Smooth muscle cell (in vitro differentiated cells): ENCODE results near the gene SEMA3B. TPM values are rescaled to one million over a fixed set of nuclear protein-coding genes. Genes with fewer than 3 reads are reported as not detected.

Experiments used
- DNase-seq: peaks from one replicate; lab custom pipeline; 2025; ENCODE audit not compliant: unreplicated experiment; lab: John Stamatoyannopoulos, UW
- H2AFZ ChIP-seq: fragments of 200-600 bp; sonication (generic); 2 replicates; pipeline ENCODE4 v1.6.0; 2016; ENCODE audit warnings: antibody characterized with exemption, low read depth, mild to moderate bottlenecking
- H3F3A ChIP-seq: fragments of 200-600 bp; sonication (generic); 2 replicates; pipeline ENCODE4 v1.6.0; 2017; ENCODE audit warnings: antibody characterized with exemption, low read depth
- H3K27ac ChIP-seq: fragments of 200-600 bp; sonication (generic); 2 replicates; pipeline ENCODE4 v1.5.1; 2016; ENCODE audit warnings: low read depth, mild to moderate bottlenecking
- H3K27me3 ChIP-seq: fragments of 200-600 bp; sonication (generic); 2 replicates; pipeline ENCODE4 v1.6.1; 2016; ENCODE audit warnings: low read depth, mild to moderate bottlenecking
- H3K36me3 ChIP-seq: fragments of 200-600 bp; sonication (generic); 2 replicates; pipeline ENCODE4 v1.5.1; 2016; ENCODE audit warnings: low read depth
- H3K4me1 ChIP-seq: fragments of 200-600 bp; sonication (generic); 2 replicates; pipeline ENCODE4 v1.5.1; 2016; ENCODE audit warnings: low read depth
- H3K4me2 ChIP-seq: fragments of 200-600 bp; sonication (generic); 2 replicates; pipeline ENCODE4 v1.6.0; 2016; ENCODE audit warnings: mild to moderate bottlenecking
- H3K4me3 ChIP-seq: fragments of 200-600 bp; sonication (generic); 2 replicates; pipeline ENCODE4 v1.5.1; 2016; ENCODE audit warnings: mild to moderate bottlenecking
- H3K79me2 ChIP-seq: fragments of 200-600 bp; sonication (generic); 2 replicates; pipeline ENCODE4 v1.6.0; 2016; ENCODE audit warnings: low read depth, mild to moderate bottlenecking
- H3K9ac ChIP-seq: fragments of 200-600 bp; sonication (generic); 2 replicates; pipeline ENCODE4 v1.6.0; 2016; ENCODE audit warnings: low read depth
- H3K9me3 ChIP-seq: fragments of 200-600 bp; sonication (generic); replicated peaks from 2 replicates; pipeline ENCODE4 v1.5.1; 2016; ENCODE audit warnings: low read depth
- H4K20me1 ChIP-seq: fragments of 200-600 bp; sonication (generic); 2 replicates; pipeline ENCODE4 v1.6.0; 2016; ENCODE audit warnings: low read depth
- CTCF ChIP-seq: fragments of 200-600 bp; sonication (generic); IDR thresholded peaks from 2 replicates; pipeline ENCODE4 v1.5.1; 2017; ENCODE audit warnings: borderline replicate concordance, mild to moderate bottlenecking, antibody characterized with exemption; ENCODE audit not compliant: insufficient read depth, poor library complexity, severe bottlenecking
- WGBS: methylation state at CpG from one replicate; pipeline ENCODE4 v1.1.7; 2016; ENCODE audit warnings: low lambda C conversion rate; 5-methylcytosine and 5-hydroxymethylcytosine counted together
- polyA plus RNA-seq: library from polyadenylated mRNA; unstranded; fragments of >200 nt; fragmentation: Nextera tagmentation; extraction: Ambion mirVana; gene quantifications from 2 replicates; pipeline ENCODE4 v1.2.1, GENCODE V29; 2016
- total RNA-seq: library from RNA; depleted of rRNA; stranded (reverse); fragments of >200 nt; gene quantifications from 2 replicates; pipeline ENCODE4 v1.2.3, GENCODE V29; 2014

SEMA3B gene
- total and polyA plus RNA-seq, 2 experiments from 2014 or later, result 26.3 to 48.3 TPM

GRCh38 chr3:50245831-50246516 is 23.0 kb upstream of the SEMA3B start:
- TF ChIP-seq CTCF, result peak; percentile 99
- Histone ChIP-seq H2AFZ (no peak overlapping the region), H3K9me3 (no peaks in the 10 kb centered on the region), H3K9ac (peak overlapping the region; percentile 74), H3K4me3 (peak overlapping the region; percentile 42), H3K36me3 (no peaks in the 10 kb centered on the region), H3K4me2 (peak overlapping the region; percentile 86), H4K20me1 (peaks cover 79% of the 10 kb centered on the region), H3F3A (peaks cover 23% of the 10 kb centered on the region), H3K27ac (peak overlapping the region; percentile 93), H3K4me1 (peaks cover 43% of the 10 kb centered on the region), H3K27me3 (no peaks in the 10 kb centered on the region), H3K79me2 (peaks cover 93% of the 10 kb centered on the region)
- DNase-seq, result peak; percentile 83
- WGBS, result 8% methylated on average over 18 of the region's 25 CpGs

- peak; percentile 65 for DNase-seq
- Histone ChIP-seq H2AFZ (no peak overlapping the region), H4K20me1 (peaks cover 79% of the 10 kb centered on the region), H3K9ac (peak overlapping the region; percentile 74), H3K4me3 (peak overlapping the region; percentile 42), H3K27ac (peak overlapping the region; percentile 93), H3K36me3 (no peaks in the 10 kb centered on the region), H3K4me2 (peak overlapping the region; percentile 86), H3K4me1 (peaks cover 39% of the 10 kb centered on the region), H3K27me3 (no peaks in the 10 kb centered on the region), H3F3A (peaks cover 23% of the 10 kb centered on the region), H3K9me3 (no peaks in the 10 kb centered on the region), H3K79me2 (peaks cover 93% of the 10 kb centered on the region)
- no peak for TF ChIP-seq CTCF
- WGBS, result 18% methylated on average over 9 of the region's 10 CpGs
Observed at GRCh38 chr3:50246517-50246954, 22.4 kb upstream of the SEMA3B start.

- H3K36me3 ChIP-seq, result no peaks in the 10 kb centered on the region
- H3F3A ChIP-seq, result peaks cover 18% of the 10 kb centered on the region
- H3K79me2 ChIP-seq, result peaks cover 92% of the 10 kb centered on the region
- H2AFZ ChIP-seq, result no peak overlapping the region
- peak overlapping the region; percentile 93 for H3K27ac ChIP-seq
- peaks cover 23% of the 10 kb centered on the region for H3K4me1 ChIP-seq
- no peaks in the 10 kb centered on the region for H3K27me3 ChIP-seq
- DNase-seq, result no peak
- 65% methylated on average over 3 of the region's 3 CpGs for WGBS
- peaks cover 78% of the 10 kb centered on the region for H4K20me1 ChIP-seq
- TF ChIP-seq CTCF, result no peak
- H3K9me3 ChIP-seq, result no peaks in the 10 kb centered on the region
- no peak overlapping the region for H3K9ac ChIP-seq
- peak overlapping the region; percentile 18 for H3K4me2 ChIP-seq
- H3K4me3 ChIP-seq, result no peak overlapping the region
Observed at GRCh38 chr3:50248387-50248786, 20.6 kb upstream of the SEMA3B start.

GRCh38 chr3:50249457-50249856 is 19.5 kb upstream of the SEMA3B start:
- WGBS, result 88% methylated on average over 4 of the region's 5 CpGs
- no peak overlapping the region for H3K4me3 ChIP-seq
- H2AFZ ChIP-seq, result no peak overlapping the region
- H3K4me1 ChIP-seq, result peaks cover 23% of the 10 kb centered on the region
- no peaks in the 10 kb centered on the region for H3K36me3 ChIP-seq
- peak overlapping the region; percentile 93 for H3K27ac ChIP-seq
- no peaks in the 10 kb centered on the region for H3K9me3 ChIP-seq
- H3F3A ChIP-seq, result peaks cover 10% of the 10 kb centered on the region
- DNase-seq, result no peak
- no peak overlapping the region for H3K9ac ChIP-seq
- no peak overlapping the region for H3K4me2 ChIP-seq
- peaks cover 89% of the 10 kb centered on the region for H3K79me2 ChIP-seq
- TF ChIP-seq CTCF, result no peak
- no peaks in the 10 kb centered on the region for H3K27me3 ChIP-seq
- peaks cover 80% of the 10 kb centered on the region for H4K20me1 ChIP-seq
